T-helper 2 cell treated with Interferon-gamma antibody and Interleukin-4, amounts not matched to agents 5 μg/mL and 100 μg/mL, for 36 hours (primary cell): ENCODE measurements around the gene ABHD17A.

Experiments
- DNase-seq: peaks from one replicate; pipeline ENCODE4 v3.0.0; 2021; ENCODE audit warnings: low spot score
- H3K27ac Mint-ChIP-seq: one replicate; pipeline ENCODE4 v1.8.0; 2021; ENCODE audit warnings: mild to moderate bottlenecking, mixed read lengths
- H3K27me3 Mint-ChIP-seq: one replicate; pipeline ENCODE4 v1.8.0; 2021; ENCODE audit warnings: low read depth, mixed read lengths
- H3K36me3 Mint-ChIP-seq: one replicate; pipeline ENCODE4 v1.8.0; 2021; ENCODE audit warnings: low read depth, mixed read lengths
- H3K4me1 Mint-ChIP-seq: one replicate; pipeline ENCODE4 v1.8.0; 2021; ENCODE audit warnings: low read depth, mixed read lengths
- H3K4me3 Mint-ChIP-seq: one replicate; pipeline ENCODE4 v1.8.0; 2022; ENCODE audit warnings: mild to moderate bottlenecking, moderate library complexity, mixed read lengths
- H3K9me3 Mint-ChIP-seq: one replicate; pipeline ENCODE4 v1.8.0; 2021; ENCODE audit warnings: mixed read lengths

ABHD17A gene

DNA sequence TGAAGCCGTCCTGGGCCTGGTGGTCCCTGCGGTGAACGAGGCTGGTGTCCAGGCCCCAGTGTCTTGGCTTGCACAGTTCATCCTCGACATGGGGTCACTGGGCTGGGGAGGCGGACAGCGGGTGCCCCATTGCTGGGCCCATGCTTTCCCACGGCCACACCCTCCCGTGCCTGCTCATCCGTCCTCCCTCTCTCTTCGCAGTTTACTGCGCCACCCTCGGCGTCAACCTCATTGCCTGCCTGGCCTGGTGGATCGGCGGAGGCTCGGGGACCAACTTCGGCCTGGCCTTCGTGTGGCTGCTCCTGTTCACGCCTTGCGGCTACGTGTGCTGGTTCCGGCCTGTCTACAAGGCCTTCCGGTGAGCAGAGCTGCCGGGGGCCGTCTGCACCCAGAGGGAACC lies 32.6 kb upstream of the ABHD17A start:
- H3K36me3 Mint-ChIP-seq = peaks cover 6% of the 10 kb centered on the region
- no peaks in the 10 kb centered on the region for H3K27me3 Mint-ChIP-seq
- H3K9me3 Mint-ChIP-seq = no peaks in the 10 kb centered on the region
- H3K27ac Mint-ChIP-seq = no peak overlapping the region
- H3K4me1 Mint-ChIP-seq = peaks cover 3% of the 10 kb centered on the region
- H3K4me3 Mint-ChIP-seq = no peak overlapping the region
- no peak for DNase-seq

DNA sequence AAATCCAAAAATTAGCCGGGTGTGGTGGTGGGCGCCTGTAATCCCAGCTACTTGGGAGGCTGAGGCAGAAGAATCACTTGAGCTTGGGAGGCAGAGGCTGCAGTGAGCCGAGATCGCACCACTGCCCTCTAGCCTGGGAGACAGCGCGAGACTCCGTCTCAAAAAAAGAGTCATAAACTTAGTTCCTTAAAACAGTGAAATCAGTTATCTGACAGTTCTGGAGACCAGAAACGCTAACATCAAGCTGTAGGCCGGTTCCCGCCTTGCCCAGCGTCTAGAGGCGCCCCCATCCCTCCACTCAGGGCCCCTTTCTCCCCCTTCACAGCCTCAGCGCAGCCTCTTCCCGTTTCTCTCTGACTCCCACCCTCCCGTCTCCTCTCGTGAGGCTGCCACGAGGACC lies 31.9 kb upstream of the ABHD17A start:
- no peaks in the 10 kb centered on the region for H3K9me3 Mint-ChIP-seq
- no peaks in the 10 kb centered on the region for H3K4me1 Mint-ChIP-seq
- no peaks in the 10 kb centered on the region for H3K27me3 Mint-ChIP-seq
- H3K27ac Mint-ChIP-seq = no peak overlapping the region
- peaks cover 6% of the 10 kb centered on the region for H3K36me3 Mint-ChIP-seq
- no peak for DNase-seq
- H3K4me3 Mint-ChIP-seq = no peak overlapping the region

DNA sequence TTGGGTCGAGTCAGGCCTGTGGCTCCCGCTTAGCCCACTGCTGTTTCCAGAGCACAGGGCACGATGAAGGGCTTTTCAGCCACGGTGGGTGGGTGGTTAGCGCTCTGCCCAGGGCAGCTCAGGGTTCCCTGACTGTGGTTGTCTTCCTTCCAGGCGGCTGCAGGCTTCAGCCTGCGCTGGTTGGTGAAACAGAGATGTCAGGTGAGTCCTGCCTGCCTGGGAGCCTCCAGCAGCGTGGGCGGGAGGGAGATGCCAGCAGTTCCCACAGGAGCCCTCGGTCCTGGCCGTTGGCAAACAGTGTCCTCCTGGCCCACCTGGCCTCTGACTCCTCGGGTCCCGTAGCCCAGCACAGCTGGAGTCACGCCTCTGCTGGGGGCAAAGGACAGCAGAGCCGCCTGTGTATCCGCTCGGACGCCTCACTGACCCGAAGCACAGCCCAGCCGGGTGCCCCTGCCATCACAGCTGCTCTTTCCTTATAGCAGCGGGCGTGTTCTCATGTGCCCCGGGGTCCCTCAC lies 29.6 kb upstream of the ABHD17A start:
- no peak for DNase-seq
- no peaks in the 10 kb centered on the region for H3K27me3 Mint-ChIP-seq
- peaks cover 2% of the 10 kb centered on the region for H3K4me1 Mint-ChIP-seq
- peaks cover 5% of the 10 kb centered on the region for H3K36me3 Mint-ChIP-seq
- no peak overlapping the region for H3K27ac Mint-ChIP-seq
- H3K4me3 Mint-ChIP-seq = no peak overlapping the region
- no peaks in the 10 kb centered on the region for H3K9me3 Mint-ChIP-seq

DNA sequence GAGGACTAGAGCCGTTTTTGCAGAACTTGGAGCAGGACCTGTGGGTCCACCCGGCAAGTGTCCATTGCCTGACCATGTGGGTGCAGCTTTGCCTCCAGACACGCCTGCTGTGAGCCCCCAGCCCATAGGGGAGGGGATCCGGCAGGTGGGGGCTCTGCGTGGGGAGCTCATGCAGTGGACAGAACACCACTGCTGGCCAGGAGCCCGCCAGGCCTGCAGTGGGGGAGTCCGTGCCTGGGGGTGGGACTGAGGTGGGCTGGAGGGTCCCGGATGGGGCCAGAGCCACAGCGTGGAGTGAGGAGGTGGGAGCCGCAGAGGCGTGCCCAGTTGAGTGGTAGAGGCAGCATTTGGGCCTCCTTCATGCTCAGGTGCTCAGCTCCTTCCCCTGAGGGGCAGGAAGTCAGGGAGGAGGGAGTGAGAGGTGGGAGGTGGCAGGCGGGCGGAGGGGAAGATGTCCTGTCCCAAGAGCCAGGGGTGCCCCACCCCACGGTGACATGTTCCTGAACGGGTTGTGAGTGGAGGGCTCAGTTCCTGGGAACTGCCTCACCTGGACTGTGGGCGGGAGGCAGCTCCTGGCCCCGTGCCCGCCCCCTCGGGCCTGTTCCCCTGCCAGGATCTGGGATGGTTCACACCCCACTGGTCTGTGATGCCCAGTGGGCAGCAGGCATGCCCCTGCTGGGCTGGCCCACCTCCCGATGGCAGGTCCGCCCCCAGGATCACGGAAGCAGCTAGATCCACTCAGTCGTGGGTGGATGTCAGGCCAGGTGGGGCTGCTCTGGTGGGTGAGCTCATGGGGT lies 28.7 kb upstream of the ABHD17A start:
- no peak for DNase-seq
- Mint-ChIP-seq H3K9me3 (no peaks in the 10 kb centered on the region), H3K4me1 (peaks cover 2% of the 10 kb centered on the region), H3K36me3 (peaks cover 5% of the 10 kb centered on the region), H3K27ac (no peak overlapping the region), H3K4me3 (no peak overlapping the region), H3K27me3 (no peaks in the 10 kb centered on the region)

DNA sequence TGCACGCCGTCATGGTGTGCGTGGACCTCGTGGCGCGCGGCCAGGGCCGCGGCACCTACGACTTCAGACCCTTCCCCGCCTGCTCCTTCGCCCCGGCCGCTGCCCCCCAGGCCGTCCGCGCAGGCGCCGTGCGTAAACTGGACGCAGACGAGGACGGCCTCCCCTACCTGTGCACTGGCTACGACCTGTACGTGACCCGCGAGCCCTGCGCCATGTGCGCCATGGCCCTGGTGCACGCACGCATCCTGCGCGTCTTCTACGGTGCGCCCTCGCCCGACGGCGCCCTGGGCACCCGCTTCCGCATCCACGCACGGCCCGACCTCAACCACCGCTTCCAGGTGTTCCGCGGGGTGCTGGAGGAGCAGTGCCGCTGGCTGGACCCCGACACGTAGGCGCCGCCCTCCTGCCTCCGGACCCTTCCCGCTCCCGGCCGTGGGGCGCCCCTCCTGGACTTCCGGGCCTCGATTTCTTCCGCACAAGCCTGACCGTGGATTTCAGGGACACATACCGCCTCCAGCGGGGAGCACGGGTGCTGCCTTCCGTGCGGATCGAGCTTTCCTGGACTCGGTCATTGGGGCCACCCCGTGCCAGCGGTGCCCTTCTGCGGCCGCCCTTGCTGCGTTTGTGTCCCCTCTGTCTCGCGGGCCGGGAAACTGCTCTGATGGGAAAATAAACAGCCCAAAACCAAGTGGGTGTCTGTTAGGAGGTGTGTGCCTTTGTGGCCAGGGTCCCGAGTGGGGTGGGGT lies 27.6 kb upstream of the ABHD17A start:
- no peak for DNase-seq
- Mint-ChIP-seq H3K27ac (no peak overlapping the region), H3K4me1 (peaks cover 2% of the 10 kb centered on the region), H3K36me3 (peaks cover 5% of the 10 kb centered on the region), H3K4me3 (no peak overlapping the region), H3K9me3 (no peaks in the 10 kb centered on the region), H3K27me3 (no peaks in the 10 kb centered on the region)

DNA sequence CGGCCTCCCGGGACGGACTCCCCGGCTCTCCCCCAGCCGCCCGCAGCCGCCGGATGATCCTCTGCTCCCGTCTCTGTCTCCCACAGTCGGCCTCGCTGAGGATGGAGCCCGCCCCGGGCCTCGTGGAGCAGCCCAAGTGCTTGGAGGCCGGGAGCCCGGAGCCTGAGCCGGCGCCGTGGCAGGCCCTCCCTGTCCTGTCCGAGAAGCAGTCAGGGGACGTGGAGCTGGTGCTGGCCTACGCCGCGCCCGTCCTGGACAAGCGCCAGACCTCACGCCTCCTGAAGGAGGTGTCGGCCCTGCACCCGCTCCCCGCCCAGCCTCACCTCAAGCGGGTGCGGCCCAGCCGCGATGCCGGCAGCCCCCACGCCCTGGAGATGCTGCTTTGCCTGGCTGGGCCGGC lies 26.7 kb upstream of the ABHD17A start:
- no peaks in the 10 kb centered on the region for H3K27me3 Mint-ChIP-seq
- no peak overlapping the region for H3K4me3 Mint-ChIP-seq
- H3K9me3 Mint-ChIP-seq = no peaks in the 10 kb centered on the region
- H3K27ac Mint-ChIP-seq = no peak overlapping the region
- peaks cover 2% of the 10 kb centered on the region for H3K4me1 Mint-ChIP-seq
- H3K36me3 Mint-ChIP-seq = peaks cover 5% of the 10 kb centered on the region
- no peak for DNase-seq

DNA sequence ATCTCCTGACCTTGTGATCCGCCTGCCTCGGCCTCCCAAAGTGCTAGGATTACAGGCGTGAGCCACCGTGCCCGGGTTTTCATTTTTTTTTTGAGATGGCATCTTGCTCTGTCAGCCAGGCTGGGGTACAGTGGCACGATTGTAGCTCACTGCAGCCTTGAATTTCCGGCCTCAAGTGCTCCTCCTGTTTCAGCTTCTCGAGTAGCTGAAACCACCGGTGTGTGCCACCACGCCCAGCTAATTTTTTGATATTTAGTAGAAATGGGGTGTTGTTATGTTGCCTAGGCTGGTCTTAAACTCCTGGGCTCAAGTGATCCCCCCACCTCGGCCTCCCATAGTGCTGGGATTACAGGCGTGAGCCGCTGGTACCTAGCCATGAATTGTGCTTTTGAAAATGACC lies 25.8 kb upstream of the ABHD17A start:
- no peak for DNase-seq
- Mint-ChIP-seq H3K4me3 (no peak overlapping the region), H3K27me3 (no peaks in the 10 kb centered on the region), H3K27ac (no peak overlapping the region), H3K36me3 (peaks cover 5% of the 10 kb centered on the region), H3K4me1 (peaks cover 2% of the 10 kb centered on the region), H3K9me3 (no peaks in the 10 kb centered on the region)

DNA sequence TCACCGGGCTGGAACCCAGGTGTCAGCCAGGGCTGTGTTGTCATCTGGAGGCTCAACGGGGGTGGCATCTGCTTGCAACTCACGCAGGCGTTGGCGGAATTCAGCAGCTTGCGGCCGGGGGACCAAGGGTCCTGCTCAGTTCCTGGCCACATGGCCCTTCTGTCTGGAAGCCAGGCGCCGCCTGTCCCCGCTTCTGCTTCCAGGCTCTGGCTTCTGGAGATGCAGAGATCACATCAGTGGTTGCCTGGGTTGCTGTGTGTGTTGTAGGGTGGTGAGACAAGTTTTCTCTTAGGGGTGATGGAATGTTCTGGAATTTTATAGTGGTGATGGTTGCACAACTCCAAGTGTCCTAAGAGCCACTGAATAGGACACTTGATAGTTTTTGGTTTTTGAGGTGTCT lies 24.9 kb upstream of the ABHD17A start:
- no peaks in the 10 kb centered on the region for H3K27me3 Mint-ChIP-seq
- no peaks in the 10 kb centered on the region for H3K9me3 Mint-ChIP-seq
- DNase-seq = no peak
- H3K36me3 Mint-ChIP-seq = peaks cover 8% of the 10 kb centered on the region
- H3K27ac Mint-ChIP-seq = no peak overlapping the region
- H3K4me3 Mint-ChIP-seq = no peak overlapping the region
- peaks cover 7% of the 10 kb centered on the region for H3K4me1 Mint-ChIP-seq

DNA sequence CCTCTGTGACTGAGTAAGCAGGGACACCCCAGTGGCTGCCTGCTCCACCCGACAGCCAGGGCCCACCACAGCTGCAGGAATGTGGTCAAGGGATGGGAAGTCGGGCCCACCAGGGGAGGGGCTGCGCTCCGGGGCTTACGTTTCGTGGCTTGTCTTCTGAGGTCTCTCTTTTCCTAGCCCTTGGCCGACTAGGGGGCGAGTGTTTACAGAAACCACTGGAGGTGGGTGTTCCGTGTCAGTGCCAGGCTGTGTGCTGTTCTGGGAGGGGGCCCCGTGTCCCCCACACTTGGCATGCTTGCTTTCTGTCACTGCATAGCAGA lies 24.4 kb upstream of the ABHD17A start:
- no peak overlapping the region for H3K27ac Mint-ChIP-seq
- no peak overlapping the region for H3K4me3 Mint-ChIP-seq

DNA sequence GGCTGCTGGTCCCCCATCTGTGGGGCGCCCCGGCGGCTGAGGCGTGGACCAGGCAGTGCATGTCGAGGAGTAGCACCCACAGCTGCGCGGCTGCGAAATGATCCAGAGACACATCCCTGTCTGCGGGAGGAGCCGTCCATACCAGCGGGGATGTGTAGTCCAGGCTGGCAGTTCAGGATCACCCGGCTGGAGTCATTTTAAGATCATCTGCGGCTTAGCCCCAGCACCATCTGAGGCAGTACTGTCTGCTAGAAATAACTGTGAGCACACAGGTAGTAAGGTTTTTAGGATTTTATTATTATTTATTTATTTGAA lies 23.0 kb upstream of the ABHD17A start:
- no peaks in the 10 kb centered on the region for H3K27me3 Mint-ChIP-seq
- H3K4me1 Mint-ChIP-seq = peaks cover 21% of the 10 kb centered on the region
- H3K36me3 Mint-ChIP-seq = peaks cover 6% of the 10 kb centered on the region
- no peaks in the 10 kb centered on the region for H3K9me3 Mint-ChIP-seq
- no peak overlapping the region for H3K27ac Mint-ChIP-seq
- H3K4me3 Mint-ChIP-seq = no peak overlapping the region
- DNase-seq = no peak

More for the DNA sequence above, 24.4 kb upstream of the ABHD17A start:
- Mint-ChIP-seq H3K4me1 (peaks cover 10% of the 10 kb centered on the region), H3K9me3 (no peaks in the 10 kb centered on the region), H3K36me3 (peaks cover 8% of the 10 kb centered on the region), H3K27me3 (no peaks in the 10 kb centered on the region)
- DNase-seq = no peak

DNA sequence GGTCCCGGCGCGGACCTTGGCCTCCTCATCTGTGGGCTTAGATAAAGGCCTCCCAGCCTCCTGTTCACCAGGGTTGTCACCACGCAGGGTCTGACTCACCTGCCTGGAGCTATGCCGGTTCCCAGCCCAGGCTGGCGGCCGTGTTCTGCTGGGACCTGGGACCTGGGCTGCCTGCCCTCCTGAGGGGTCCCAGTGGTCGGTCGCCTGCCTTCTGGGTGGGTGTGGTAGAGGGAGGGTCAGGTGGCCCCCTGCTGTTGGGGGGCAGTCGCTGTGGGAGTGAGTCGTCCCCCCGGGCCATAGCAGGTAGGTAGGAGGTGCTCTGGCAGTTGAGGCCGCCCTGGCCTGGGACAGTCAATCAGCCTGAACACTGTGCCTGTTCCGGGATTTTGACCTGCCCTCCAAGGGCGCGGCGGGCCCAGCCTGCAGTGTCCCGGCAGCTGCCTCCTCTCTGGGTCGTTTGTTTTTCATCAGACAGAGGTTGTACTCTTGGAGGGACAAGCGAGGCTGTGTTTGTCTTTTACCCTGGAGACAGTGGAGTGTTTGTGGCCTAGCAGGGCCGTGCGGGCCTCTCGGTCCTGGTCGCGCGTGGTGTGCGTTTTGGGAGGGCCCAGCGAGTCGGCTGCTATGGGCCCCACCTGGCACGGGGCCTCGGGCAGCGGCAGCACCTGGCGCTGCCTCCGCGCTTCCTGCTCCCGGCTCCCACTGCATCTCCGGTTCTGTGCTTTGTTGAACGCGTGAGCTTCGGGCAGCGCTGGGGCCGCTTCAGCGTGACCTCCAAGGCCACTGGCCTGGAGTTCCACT lies 22.5 kb upstream of the ABHD17A start:
- Mint-ChIP-seq H3K9me3 (no peaks in the 10 kb centered on the region), H3K4me3 (no peak overlapping the region), H3K27ac (no peak overlapping the region), H3K36me3 (peaks cover 3% of the 10 kb centered on the region), H3K27me3 (no peaks in the 10 kb centered on the region), H3K4me1 (peaks cover 27% of the 10 kb centered on the region)
- no peak for DNase-seq

DNA sequence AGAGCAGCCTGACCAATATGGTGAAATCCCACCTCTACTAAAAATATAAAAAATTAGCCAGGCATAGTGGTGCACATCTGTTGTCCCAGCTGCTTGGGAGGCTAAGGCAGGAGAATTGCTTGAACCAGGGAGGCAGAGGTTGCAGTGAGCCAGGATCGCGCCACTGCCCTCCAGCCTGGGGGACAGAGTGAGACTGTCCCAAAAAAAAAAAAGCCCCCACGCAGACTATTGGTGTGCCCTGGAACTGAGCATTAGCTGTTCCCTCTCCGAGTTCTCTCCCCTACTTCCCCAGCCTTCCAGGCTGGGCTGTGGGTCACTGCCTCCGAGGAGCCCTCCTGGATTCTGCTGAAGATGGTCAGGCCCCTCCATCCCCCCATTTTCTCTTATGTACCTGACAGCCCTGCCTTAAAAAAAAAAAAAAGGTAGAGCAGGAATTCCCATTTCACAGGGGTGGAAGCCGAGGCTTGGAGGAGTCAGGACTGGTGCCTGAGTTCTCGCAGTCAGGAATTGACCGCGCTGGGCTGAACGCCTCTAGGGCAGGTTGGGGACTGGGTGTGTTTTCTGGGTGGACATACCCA lies 21.8 kb upstream of the ABHD17A start:
- Mint-ChIP-seq H3K4me3 (peak overlapping the region; percentile 44), H3K36me3 (peaks cover 3% of the 10 kb centered on the region), H3K27ac (no peak overlapping the region), H3K9me3 (no peaks in the 10 kb centered on the region), H3K27me3 (no peaks in the 10 kb centered on the region), H3K4me1 (peaks cover 27% of the 10 kb centered on the region)
- DNase-seq = no peak

DNA sequence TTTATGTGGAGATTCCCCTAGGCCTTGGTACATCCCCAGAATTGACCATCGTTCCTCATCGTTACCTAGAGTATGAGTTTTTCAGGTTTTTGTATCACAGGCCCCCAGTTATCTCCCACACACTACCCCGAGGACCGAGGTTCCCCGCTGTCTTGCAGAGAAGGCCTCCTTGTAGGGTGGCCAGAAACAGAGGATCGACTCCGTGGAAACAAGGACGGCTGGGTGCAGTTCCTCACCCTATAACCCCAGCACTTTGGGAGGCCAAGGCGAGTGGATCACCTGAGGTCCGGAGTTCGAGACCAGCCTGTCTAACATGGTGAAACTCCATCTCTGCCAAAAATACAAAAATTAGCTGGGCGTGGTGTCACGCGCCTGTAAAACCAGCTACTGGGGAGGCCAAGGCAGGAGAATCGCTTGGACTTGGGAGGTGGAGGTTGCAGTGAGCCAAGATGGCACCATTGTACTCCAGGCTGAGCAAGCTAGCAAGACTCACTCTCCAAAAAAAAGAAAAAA lies 20.6 kb upstream of the ABHD17A start:
- no peaks in the 10 kb centered on the region for H3K27me3 Mint-ChIP-seq
- no peaks in the 10 kb centered on the region for H3K9me3 Mint-ChIP-seq
- DNase-seq = no peak
- H3K4me3 Mint-ChIP-seq = peak overlapping the region; percentile 89
- H3K36me3 Mint-ChIP-seq = peaks cover 3% of the 10 kb centered on the region
- H3K27ac Mint-ChIP-seq = peak overlapping the region; percentile 86
- peaks cover 27% of the 10 kb centered on the region for H3K4me1 Mint-ChIP-seq
